BLaER1 (cell line): ENCODE results near the gene RBM24.

Source experiments
- H3K27ac ChIP-seq: shearing (Covaris generic); formaldehyde crosslinking; 2 replicates; pipeline ENCODE4 v1.8.1; 2022
- H3K27me3 ChIP-seq: shearing (Covaris generic); formaldehyde crosslinking; 2 replicates; pipeline ENCODE4 v1.8.1; 2022
- H3K36me3 ChIP-seq: shearing (Covaris generic); formaldehyde crosslinking; 2 replicates; pipeline ENCODE4 v1.8.1; 2022
- H3K4me1 ChIP-seq: shearing (Covaris generic); formaldehyde crosslinking; 2 replicates; pipeline ENCODE4 v1.8.1; 2022
- H3K4me2 ChIP-seq: shearing (Covaris generic); formaldehyde crosslinking; 2 replicates; pipeline ENCODE4 v1.8.1; 2022
- H3K4me3 ChIP-seq: shearing (Covaris generic); formaldehyde crosslinking; 2 replicates; pipeline ENCODE4 v1.8.1; 2022
- H3K9ac ChIP-seq: shearing (Covaris generic); formaldehyde crosslinking; 2 replicates; pipeline ENCODE4 v1.8.1; 2022
- H3K9me3 ChIP-seq: shearing (Covaris generic); formaldehyde crosslinking; 2 replicates; pipeline ENCODE4 v1.8.1; 2022
- H4K20me1 ChIP-seq: shearing (Covaris generic); formaldehyde crosslinking; 2 replicates; pipeline ENCODE4 v1.8.1; 2022
- Cebpa-rat ChIP-seq: shearing (Covaris generic); IDR thresholded peaks from 2 replicates; pipeline ENCODE4 v1.8.1; 2022

RBM24 gene

DNA sequence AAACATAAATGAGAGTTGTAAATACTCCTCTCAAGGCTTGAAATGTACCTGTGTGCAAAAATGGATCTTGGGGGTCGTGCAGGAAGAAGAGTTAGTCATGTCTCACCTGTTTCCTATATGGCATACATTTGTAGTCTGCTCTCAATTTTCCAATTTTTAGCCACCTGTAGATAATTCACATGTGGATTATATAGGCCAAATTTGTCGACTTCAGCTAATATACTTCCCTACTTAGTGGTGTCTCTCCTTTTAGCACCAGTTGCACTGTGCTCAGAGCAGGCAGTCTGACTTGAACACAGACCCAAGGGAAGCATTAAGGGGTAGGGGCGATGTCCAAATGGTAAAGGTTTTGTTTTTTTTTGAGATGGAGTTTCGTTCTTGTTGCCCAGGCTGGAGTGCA, 1.9 kb downstream of the RBM24 start:
- H3K27me3 ChIP-seq, result peaks cover 55% of the 10 kb centered on the region
- no peak for TF ChIP-seq Cebpa-rat
- H3K4me2 ChIP-seq, result no peak overlapping the region
- H3K36me3 ChIP-seq, result no peaks in the 10 kb centered on the region
- H3K4me1 ChIP-seq, result peaks cover 7% of the 10 kb centered on the region; the same call in 1 of the 2 replicates
- H3K9ac ChIP-seq, result no peak overlapping the region
- H4K20me1 ChIP-seq, result no peaks in the 10 kb centered on the region
- no peak overlapping the region for H3K4me3 ChIP-seq
- H3K9me3 ChIP-seq, result peaks cover 7% of the 10 kb centered on the region; the same call in 1 of the 2 replicates
- H3K27ac ChIP-seq, result no peak overlapping the region

DNA sequence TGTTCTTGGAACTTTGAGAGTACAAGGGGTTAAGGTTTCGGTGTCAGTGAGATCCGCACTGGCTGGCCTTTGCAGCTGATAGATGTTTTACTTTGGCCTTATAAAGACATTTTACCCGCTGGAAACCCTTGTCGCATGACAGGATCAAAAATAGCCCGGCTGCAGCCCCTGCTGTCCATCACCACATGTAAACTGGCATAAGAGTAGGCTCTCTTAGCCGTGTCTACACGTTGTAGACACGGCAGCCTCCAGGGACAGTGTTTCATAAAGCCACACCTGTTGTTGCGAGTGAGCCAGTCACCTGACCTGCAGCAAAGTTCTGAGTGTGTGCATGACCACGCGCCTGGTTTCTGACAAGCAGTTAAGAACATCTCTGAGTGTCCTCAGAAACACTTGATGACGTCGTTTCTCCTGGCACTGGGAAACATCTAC, 8.5 kb downstream of the RBM24 start:
- H3K4me3 ChIP-seq, result no peak overlapping the region
- H3K9ac ChIP-seq, result no peak overlapping the region
- H3K4me2 ChIP-seq, result no peak overlapping the region
- no peaks in the 10 kb centered on the region for H4K20me1 ChIP-seq
- no peak for TF ChIP-seq Cebpa-rat
- no peaks in the 10 kb centered on the region for H3K27me3 ChIP-seq
- no peak overlapping the region for H3K27ac ChIP-seq
- H3K36me3 ChIP-seq, result no peaks in the 10 kb centered on the region
- H3K4me1 ChIP-seq, result no peaks in the 10 kb centered on the region
- H3K9me3 ChIP-seq, result no peaks in the 10 kb centered on the region

DNA sequence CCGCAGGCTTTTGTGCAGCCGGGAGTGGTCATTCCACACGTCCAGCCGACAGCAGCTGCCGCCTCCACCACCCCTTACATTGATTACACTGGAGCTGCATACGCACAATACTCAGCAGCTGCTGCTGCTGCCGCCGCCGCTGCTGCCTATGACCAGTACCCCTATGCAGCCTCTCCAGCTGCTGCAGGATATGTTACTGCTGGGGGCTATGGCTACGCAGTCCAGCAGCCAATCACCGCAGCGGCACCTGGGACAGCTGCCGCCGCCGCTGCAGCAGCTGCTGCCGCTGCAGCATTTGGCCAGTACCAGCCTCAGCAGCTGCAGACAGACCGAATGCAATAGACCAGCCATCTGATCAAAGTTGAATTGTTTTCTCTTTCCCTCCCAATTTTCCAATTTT, 10.6 kb downstream of the RBM24 start:
- Histone ChIP-seq H3K9me3 (no peaks in the 10 kb centered on the region), H3K4me1 (no peaks in the 10 kb centered on the region), H3K27me3 (no peaks in the 10 kb centered on the region), H3K9ac (no peak overlapping the region), H3K36me3 (no peaks in the 10 kb centered on the region), H3K4me3 (no peak overlapping the region), H4K20me1 (no peaks in the 10 kb centered on the region), H3K4me2 (no peak overlapping the region), H3K27ac (no peak overlapping the region)
- TF ChIP-seq Cebpa-rat, result no peak

DNA sequence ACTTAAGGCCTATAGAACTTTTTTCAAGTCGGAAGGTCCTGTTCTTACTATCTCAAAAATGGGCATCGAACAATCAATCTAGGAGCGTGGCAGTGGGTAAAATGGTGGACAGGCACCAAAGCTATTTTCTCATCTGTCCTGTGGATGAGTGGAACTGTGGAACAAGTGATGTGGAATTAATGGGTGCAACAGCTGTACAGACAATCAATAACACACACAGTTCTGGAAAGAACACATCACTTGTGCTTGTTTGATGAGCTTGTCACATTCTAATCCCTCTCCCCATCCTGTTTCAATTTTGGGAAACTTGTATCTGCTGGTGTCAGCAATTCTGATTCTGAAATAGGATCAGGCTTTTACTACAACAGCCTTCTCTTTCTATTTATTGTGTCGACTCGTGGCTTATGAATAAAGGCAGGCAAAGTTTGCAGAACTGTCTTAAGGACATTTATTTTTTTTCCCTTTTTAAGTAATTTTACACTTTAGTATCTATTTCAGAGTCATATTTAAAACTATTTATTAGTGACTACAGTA, 11.5 kb downstream of the RBM24 start:
- Histone ChIP-seq H3K36me3 (no peaks in the 10 kb centered on the region), H3K4me2 (no peak overlapping the region), H3K27ac (no peak overlapping the region), H3K4me3 (no peak overlapping the region), H3K27me3 (no peaks in the 10 kb centered on the region), H4K20me1 (no peaks in the 10 kb centered on the region), H3K9ac (no peak overlapping the region), H3K9me3 (no peaks in the 10 kb centered on the region), H3K4me1 (no peaks in the 10 kb centered on the region)
- no peak for TF ChIP-seq Cebpa-rat

DNA sequence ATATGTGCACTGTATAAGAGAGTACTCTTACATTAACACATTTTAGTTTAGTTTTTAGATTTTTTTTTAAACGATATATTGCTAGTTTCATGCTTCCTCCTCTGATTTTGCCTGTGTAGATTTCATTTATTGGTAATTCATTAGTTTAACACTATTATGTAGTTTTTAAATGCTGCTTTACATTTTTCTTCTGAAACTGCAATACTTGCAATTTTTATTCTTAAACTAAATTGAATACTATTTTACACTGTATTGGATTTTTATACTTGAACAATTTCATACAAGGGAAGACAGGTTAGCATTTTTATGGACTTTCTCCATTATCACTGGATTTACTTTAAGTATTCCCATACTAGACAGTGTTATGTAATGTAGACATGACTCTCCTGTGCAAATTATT, 12.2 kb downstream of the RBM24 start:
- Histone ChIP-seq H3K9ac (no peak overlapping the region), H3K27me3 (no peaks in the 10 kb centered on the region)
- no peak for TF ChIP-seq Cebpa-rat

DNA sequence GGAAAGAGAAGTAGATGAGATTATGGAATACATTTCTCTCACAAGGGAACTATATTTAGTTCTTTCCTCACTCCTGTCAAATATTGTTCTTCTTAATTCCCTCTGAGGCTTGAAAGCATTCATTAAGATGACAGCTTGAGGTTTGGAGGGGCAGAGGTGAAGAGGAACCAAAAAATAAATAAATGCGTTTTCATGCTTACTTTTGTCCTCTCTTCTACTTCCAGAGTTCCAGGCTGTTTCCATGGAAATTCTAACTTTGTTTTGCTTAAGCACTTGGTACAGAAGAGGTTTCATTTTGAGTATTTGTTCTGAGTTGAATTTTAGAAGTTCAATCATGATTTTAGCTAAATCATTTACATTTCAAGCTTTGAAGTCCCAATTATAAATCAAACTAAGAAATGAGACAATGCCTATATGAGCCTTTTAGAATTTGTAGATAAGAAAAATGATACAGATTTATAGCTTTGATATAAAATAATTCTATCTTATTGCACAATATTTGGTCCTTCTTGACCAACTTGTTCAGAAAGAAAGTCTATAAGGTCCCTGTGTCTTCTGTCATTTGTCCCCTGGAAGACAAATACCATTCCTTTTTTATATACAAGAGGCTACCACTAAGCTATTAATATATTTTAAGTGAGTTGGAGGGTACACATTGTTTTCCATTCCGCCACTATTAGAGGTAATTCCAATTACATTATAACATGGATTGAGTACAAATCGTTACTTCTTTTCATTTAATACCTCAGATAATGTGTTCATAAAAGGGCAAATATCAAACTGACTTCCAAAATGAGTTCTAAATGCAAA, 16.3 kb downstream of the RBM24 start:
- Histone ChIP-seq H4K20me1 (no peaks in the 10 kb centered on the region), H3K9me3 (no peaks in the 10 kb centered on the region), H3K27ac (no peak overlapping the region), H3K36me3 (no peaks in the 10 kb centered on the region), H3K4me1 (no peaks in the 10 kb centered on the region), H3K4me2 (no peak overlapping the region), H3K4me3 (no peak overlapping the region), H3K9ac (no peak overlapping the region), H3K27me3 (no peaks in the 10 kb centered on the region)
- no peak for TF ChIP-seq Cebpa-rat

More for the DNA sequence above, 12.2 kb downstream of the RBM24 start:
- H4K20me1 ChIP-seq, result no peaks in the 10 kb centered on the region
- H3K4me2 ChIP-seq, result no peak overlapping the region
- H3K4me1 ChIP-seq, result no peaks in the 10 kb centered on the region
- no peaks in the 10 kb centered on the region for H3K36me3 ChIP-seq
- H3K9me3 ChIP-seq, result no peaks in the 10 kb centered on the region
- H3K4me3 ChIP-seq, result no peak overlapping the region
- no peak overlapping the region for H3K27ac ChIP-seq

DNA sequence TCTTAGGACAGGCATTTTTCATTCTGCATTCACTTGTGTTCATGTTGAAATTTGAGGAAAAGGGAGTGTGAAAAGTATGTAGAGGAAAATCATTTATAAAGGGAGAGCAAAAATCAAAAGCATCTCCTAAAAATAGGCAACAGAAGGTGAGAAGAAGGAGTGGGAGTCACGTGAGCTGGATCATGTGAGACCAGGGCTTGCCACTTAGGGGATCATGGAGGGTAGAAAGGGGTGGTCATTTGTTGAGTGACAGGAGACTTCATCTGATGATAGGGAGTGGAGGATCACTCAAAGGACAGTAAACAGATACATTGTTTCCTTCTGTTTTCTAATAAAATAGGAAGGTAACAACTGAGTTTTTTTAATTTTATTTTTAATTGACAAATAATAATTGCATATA, 17.1 kb downstream of the RBM24 start:
- H3K36me3 ChIP-seq, result no peaks in the 10 kb centered on the region
- H3K4me1 ChIP-seq, result no peaks in the 10 kb centered on the region

DNA sequence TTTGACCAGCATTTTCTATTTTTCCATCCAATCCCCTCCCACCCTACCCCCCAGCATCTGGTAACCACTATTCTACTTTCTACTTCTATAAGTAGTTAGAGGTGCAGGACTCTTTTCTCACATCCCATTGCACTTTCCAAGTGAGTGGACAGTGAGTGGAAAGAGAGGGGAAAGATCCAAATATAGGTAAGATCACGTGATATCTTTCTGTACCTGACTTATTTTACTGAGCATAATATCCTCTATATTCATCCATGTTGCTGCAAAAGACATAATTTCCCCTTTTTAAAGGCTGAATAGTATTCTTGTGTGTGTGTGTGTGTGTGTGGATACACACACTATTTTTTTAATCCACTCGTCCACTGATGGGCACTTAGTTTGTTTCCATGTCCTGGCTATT, 18.1 kb downstream of the RBM24 start:
- Histone ChIP-seq H3K27me3 (no peaks in the 10 kb centered on the region), H4K20me1 (no peaks in the 10 kb centered on the region), H3K9ac (no peak overlapping the region), H3K27ac (no peak overlapping the region), H3K4me2 (no peak overlapping the region), H3K36me3 (no peaks in the 10 kb centered on the region), H3K4me3 (no peak overlapping the region), H3K4me1 (no peaks in the 10 kb centered on the region), H3K9me3 (no peaks in the 10 kb centered on the region)
- TF ChIP-seq Cebpa-rat, result no peak

More for the DNA sequence above, 17.1 kb downstream of the RBM24 start:
- no peaks in the 10 kb centered on the region for H3K9me3 ChIP-seq
- H3K4me2 ChIP-seq, result no peak overlapping the region
- no peak overlapping the region for H3K27ac ChIP-seq
- H4K20me1 ChIP-seq, result no peaks in the 10 kb centered on the region
- no peak for TF ChIP-seq Cebpa-rat
- H3K4me3 ChIP-seq, result no peak overlapping the region
- H3K27me3 ChIP-seq, result no peaks in the 10 kb centered on the region
- no peak overlapping the region for H3K9ac ChIP-seq

DNA sequence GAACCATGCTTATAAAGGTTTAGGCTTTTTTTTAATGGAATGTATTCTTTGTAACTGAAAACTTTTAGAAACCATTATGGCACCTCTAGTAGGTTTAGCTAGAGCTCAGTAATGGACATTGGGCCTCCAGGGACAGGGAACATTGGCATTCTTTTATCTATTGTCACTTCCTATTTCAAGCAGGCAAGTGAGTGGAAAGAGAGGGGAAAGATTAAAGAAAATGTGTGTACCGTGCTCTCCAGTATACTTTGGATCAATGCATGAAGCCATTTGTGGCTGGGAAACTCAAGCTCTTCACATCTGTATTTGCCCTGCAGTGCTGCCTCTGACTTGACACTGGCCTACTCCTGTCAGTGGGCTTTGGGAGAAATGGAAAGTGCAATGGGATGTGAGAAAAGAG, 18.6 kb downstream of the RBM24 start:
- no peak overlapping the region for H3K4me3 ChIP-seq
- H3K4me1 ChIP-seq, result no peaks in the 10 kb centered on the region
- no peaks in the 10 kb centered on the region for H3K9me3 ChIP-seq
- no peaks in the 10 kb centered on the region for H4K20me1 ChIP-seq
- no peaks in the 10 kb centered on the region for H3K36me3 ChIP-seq
- H3K27me3 ChIP-seq, result no peaks in the 10 kb centered on the region
- H3K4me2 ChIP-seq, result no peak overlapping the region
- no peak overlapping the region for H3K27ac ChIP-seq
- H3K9ac ChIP-seq, result no peak overlapping the region
- TF ChIP-seq Cebpa-rat, result no peak

DNA sequence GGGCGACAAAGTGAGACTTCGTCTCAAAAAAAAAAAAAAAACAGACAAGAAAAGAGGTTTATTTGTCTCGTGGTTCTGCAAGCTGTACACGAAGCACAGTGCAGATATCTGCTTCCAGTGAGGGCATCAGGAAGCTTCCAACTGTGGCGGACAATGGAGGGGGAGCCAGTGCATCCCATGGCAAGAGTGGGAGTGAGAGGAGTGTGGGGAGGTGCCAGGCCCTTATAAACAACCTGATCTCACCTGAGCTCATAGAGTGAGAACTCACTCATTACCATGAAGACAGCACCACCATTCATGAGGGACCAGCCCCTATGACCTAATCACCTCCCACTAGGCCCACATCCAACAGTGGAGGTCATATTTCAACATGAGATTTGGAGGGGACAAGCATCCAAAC, 19.5 kb downstream of the RBM24 start:
- TF ChIP-seq Cebpa-rat, result no peak
- H3K27me3 ChIP-seq, result no peaks in the 10 kb centered on the region

More for the DNA sequence above, 19.5 kb downstream of the RBM24 start:
- Histone ChIP-seq H3K4me1 (no peaks in the 10 kb centered on the region), H3K36me3 (no peaks in the 10 kb centered on the region), H3K4me2 (no peak overlapping the region), H3K9ac (no peak overlapping the region), H3K9me3 (no peaks in the 10 kb centered on the region), H3K4me3 (no peak overlapping the region), H3K27ac (no peak overlapping the region), H4K20me1 (no peaks in the 10 kb centered on the region)
